ENCODE data around the gene ARL14EPL.

GRCh38 chr5:116037236-116037822 is 5.1 kb downstream of the ARL14EPL start:
- TF ChIP-seq, protein P1, sequence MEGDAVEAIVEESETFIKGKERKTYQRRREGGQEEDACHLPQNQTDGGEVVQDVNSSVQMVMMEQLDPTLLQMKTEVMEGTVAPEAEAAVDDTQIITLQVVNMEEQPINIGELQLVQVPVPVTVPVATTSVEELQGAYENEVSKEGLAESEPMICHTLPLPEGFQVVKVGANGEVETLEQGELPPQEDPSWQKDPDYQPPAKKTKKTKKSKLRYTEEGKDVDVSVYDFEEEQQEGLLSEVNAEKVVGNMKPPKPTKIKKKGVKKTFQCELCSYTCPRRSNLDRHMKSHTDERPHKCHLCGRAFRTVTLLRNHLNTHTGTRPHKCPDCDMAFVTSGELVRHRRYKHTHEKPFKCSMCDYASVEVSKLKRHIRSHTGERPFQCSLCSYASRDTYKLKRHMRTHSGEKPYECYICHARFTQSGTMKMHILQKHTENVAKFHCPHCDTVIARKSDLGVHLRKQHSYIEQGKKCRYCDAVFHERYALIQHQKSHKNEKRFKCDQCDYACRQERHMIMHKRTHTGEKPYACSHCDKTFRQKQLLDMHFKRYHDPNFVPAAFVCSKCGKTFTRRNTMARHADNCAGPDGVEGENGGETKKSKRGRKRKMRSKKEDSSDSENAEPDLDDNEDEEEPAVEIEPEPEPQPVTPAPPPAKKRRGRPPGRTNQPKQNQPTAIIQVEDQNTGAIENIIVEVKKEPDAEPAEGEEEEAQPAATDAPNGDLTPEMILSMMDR (IDR thresholded peaks at IDR 0.05) = no peak
- no peak for TF ChIP-seq POLR2AphosphoS5 (IDR thresholded peaks at IDR 0.05)

Measured in upper lobe of left lung (tissue), 4 donors.